ENCODE measurements around the gene HOXC9.

HOXC9 gene

DNA sequence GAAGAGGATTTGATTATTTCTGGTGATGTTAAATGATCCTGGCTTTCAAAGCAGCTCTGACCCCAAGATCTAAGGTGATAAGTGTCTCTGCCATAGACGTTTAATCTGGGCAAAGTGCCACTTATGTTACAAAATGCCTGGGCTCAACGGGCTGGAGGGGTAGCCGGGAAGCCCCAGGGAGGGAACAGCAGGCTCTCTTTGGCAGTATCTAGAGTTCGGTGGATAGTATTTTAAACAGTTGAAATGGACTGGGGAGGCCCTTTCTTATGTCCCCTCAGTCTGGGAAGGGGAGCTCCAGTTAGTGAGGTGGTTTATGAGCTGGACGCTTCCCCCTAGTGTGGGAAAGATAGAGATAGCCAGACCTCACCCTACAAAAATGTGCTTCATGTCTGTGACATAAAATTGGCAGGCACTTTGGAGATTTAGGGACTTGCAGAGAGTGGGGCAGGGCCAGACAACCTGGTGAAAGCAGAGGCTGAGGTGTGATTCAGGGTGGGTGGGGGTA is 32.5 kb upstream of the HOXC9 start:
- peaks cover 100% of the 10 kb centered on the region for H3K27me3 ChIP-seq (ENCODE audit: insufficient read depth, poor library complexity, severe bottlenecking)
- no peak for DNase-seq (ENCODE audit: low read depth in 1 of 2, low spot score in 1 of 2)
- no peak for TF ChIP-seq POLR2AphosphoS5 (IDR thresholded peaks at IDR 0.05; ENCODE audit: low read depth)
- no peak for TF ChIP-seq GABPA (IDR thresholded peaks at IDR 0.05; ENCODE audit: low read depth)
- no peak for TF ChIP-seq SPI1 (IDR thresholded peaks at IDR 0.05; ENCODE audit: borderline replicate concordance, low read depth)
- TF ChIP-seq, protein P1, sequence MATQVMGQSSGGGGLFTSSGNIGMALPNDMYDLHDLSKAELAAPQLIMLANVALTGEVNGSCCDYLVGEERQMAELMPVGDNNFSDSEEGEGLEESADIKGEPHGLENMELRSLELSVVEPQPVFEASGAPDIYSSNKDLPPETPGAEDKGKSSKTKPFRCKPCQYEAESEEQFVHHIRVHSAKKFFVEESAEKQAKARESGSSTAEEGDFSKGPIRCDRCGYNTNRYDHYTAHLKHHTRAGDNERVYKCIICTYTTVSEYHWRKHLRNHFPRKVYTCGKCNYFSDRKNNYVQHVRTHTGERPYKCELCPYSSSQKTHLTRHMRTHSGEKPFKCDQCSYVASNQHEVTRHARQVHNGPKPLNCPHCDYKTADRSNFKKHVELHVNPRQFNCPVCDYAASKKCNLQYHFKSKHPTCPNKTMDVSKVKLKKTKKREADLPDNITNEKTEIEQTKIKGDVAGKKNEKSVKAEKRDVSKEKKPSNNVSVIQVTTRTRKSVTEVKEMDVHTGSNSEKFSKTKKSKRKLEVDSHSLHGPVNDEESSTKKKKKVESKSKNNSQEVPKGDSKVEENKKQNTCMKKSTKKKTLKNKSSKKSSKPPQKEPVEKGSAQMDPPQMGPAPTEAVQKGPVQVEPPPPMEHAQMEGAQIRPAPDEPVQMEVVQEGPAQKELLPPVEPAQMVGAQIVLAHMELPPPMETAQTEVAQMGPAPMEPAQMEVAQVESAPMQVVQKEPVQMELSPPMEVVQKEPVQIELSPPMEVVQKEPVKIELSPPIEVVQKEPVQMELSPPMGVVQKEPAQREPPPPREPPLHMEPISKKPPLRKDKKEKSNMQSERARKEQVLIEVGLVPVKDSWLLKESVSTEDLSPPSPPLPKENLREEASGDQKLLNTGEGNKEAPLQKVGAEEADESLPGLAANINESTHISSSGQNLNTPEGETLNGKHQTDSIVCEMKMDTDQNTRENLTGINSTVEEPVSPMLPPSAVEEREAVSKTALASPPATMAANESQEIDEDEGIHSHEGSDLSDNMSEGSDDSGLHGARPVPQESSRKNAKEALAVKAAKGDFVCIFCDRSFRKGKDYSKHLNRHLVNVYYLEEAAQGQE (IDR thresholded peaks at IDR 0.05; ENCODE audit: insufficient replicate concordance, low read depth) = no peak
- TF ChIP-seq CTCF (IDR thresholded peaks at IDR 0.05; ENCODE audit: insufficient read depth, low read length) = no peak
- H3K4me3 ChIP-seq (replicated peaks; ENCODE audit: insufficient read depth, low read length) = no peak overlapping the region
- H3K27ac ChIP-seq (replicated peaks) = no peak overlapping the region

- TF ChIP-seq, protein P1 (IDR thresholded peaks at IDR 0.05; ENCODE audit: insufficient replicate concordance, low read depth) = no peak
- TF ChIP-seq GABPA (IDR thresholded peaks at IDR 0.05; ENCODE audit: low read depth) = no peak
- TF ChIP-seq POLR2AphosphoS5 (IDR thresholded peaks at IDR 0.05; ENCODE audit: low read depth) = no peak
- TF ChIP-seq CTCF (IDR thresholded peaks at IDR 0.05; ENCODE audit: insufficient read depth, low read length) = no peak
- no peak for TF ChIP-seq SPI1 (IDR thresholded peaks at IDR 0.05; ENCODE audit: borderline replicate concordance, low read depth)
- DNase-seq (ENCODE audit: low read depth in 1 of 2, low spot score in 1 of 2) = no peak
- Histone ChIP-seq H3K4me3 (replicated peaks; ENCODE audit: insufficient read depth, low read length) (no peak overlapping the region), H3K27ac (replicated peaks) (no peak overlapping the region), H3K27me3 (ENCODE audit: insufficient read depth, poor library complexity, severe bottlenecking) (peaks cover 100% of the 10 kb centered on the region)
These were observed 31.5 kb upstream of the HOXC9 start for GRCh38 chr12:53968214-53969127.

GRCh38 chr12:53969588-53970259 is 30.2 kb upstream of the HOXC9 start:
- no peak for DNase-seq (ENCODE audit: low read depth in 1 of 2, low spot score in 1 of 2)
- H3K27ac ChIP-seq (replicated peaks) = no peak overlapping the region
- no peak overlapping the region for H3K4me3 ChIP-seq (replicated peaks; ENCODE audit: insufficient read depth, low read length)
- H3K27me3 ChIP-seq (ENCODE audit: insufficient read depth, poor library complexity, severe bottlenecking) = peaks cover 98% of the 10 kb centered on the region
- TF ChIP-seq GABPA (IDR thresholded peaks at IDR 0.05; ENCODE audit: low read depth) (no peak), SPI1 (IDR thresholded peaks at IDR 0.05; ENCODE audit: borderline replicate concordance, low read depth) (no peak), CTCF (IDR thresholded peaks at IDR 0.05; ENCODE audit: insufficient read depth, low read length) (no peak), POLR2AphosphoS5 (IDR thresholded peaks at IDR 0.05; ENCODE audit: low read depth) (no peak)
- TF ChIP-seq, protein P1 (IDR thresholded peaks at IDR 0.05; ENCODE audit: insufficient replicate concordance, low read depth) = no peak
